Measurements from ENCODE around the gene IL20RB. TPM values are rescaled to one million over a fixed set of nuclear protein-coding genes. Genes with fewer than 3 reads are reported as not detected.
A peak's percentile ranks its signal among the peaks of the same experiment; 100 is the strongest.
"Not testable (repeated sequence)": the region's sequence is repeated elsewhere in the genome, so short reads cannot be mapped to it uniquely, and the experiment has no call there.

IL20RB gene
- total RNA-seq, 1 experiment from 2014 or later, result 7.2 TPM

- H3K27me3 ChIP-seq (ENCODE audit: insufficient read depth, low read depth), result no peaks in the 10 kb centered on the region
- H3K4me3 ChIP-seq, result peak overlapping the region; percentile 34; the same call in 1 of the 2 replicates
- 0 out of 2 replicates have a peak, but pooled peaks cover 4% of the 10 kb centered on the region for H3K36me3 ChIP-seq (ENCODE audit: low read depth)
- intact Hi-C loops (cut with micrococcal nuclease; ENCODE audit: unreplicated experiment), result loop anchor here (5.0 kb wide), 1 partner anchor 36 kb away; no protein-coding TSS in a partner anchor
- H3F3A ChIP-seq (ENCODE audit: insufficient read depth, low read depth), result peaks cover 48% of the 10 kb centered on the region
- POLR2A ChIA-PET (ENCODE audit: unreplicated experiment), result no interaction called here
- BruUV-seq (replicated peaks), result no TSS peak
- H3K79me2 ChIP-seq (ENCODE audit: low read depth), result no peaks in the 10 kb centered on the region
- peak overlapping the region; percentile 71 for H3K4me2 ChIP-seq
- H4K20me1 ChIP-seq (ENCODE audit: insufficient read depth), result no peaks in the 10 kb centered on the region
- DNase-seq, result peak; percentile 76 to 84
- no peak overlapping the region; the same call in 1 of the 2 replicates for H2AFZ ChIP-seq
- H3K4me1 ChIP-seq (replicated peaks; ENCODE audit: insufficient read depth), result peaks cover 52% of the 10 kb centered on the region
- no peaks in the 10 kb centered on the region for H3K9me3 ChIP-seq (ENCODE audit: insufficient read depth, low read depth)
- CTCF ChIA-PET, result interaction anchor here (0.6 kb wide), 2 partner anchors 422 to 1962 kb away, joined by 3 read pairs; no protein-coding TSS in a partner anchor
- peak overlapping the region; percentile 75 for H3K27ac ChIP-seq
- no peaks in the 10 kb centered on the region for H3K9me2 ChIP-seq (ENCODE audit: insufficient read depth)
- TF ChIP-seq CTCF (conservative IDR thresholded peaks at IDR 0.05), result no peak
- TF ChIP-seq EZH2 (IDR thresholded peaks at IDR 0.05; ENCODE audit: low read depth), result no peak
Measured at GRCh38 chr3:136960838-136961836, 3.4 kb downstream of the IL20RB start.

- H3K4me1 ChIP-seq (replicated peaks; ENCODE audit: insufficient read depth), result peaks cover 35% of the 10 kb centered on the region
- intact Hi-C loops (cut with micrococcal nuclease; ENCODE audit: unreplicated experiment), result loop anchor here (5.0 kb wide), 1 partner anchor 34 kb away; no protein-coding TSS in a partner anchor
Measured at GRCh38 chr3:136962927-136963326, 5.1 kb downstream of the IL20RB start.

GRCh38 chr3:136969539-136969938, 11.8 kb downstream of the IL20RB start:
- H3K36me3 ChIP-seq (ENCODE audit: low read depth); H2AFZ ChIP-seq; BruUV-seq (replicated peaks); H3K4me2 ChIP-seq; CTCF ChIA-PET; DNase-seq; H3F3A ChIP-seq (ENCODE audit: insufficient read depth, low read depth); H3K4me3 ChIP-seq; intact Hi-C loops (cut with micrococcal nuclease; ENCODE audit: unreplicated experiment); H3K9me2 ChIP-seq (ENCODE audit: insufficient read depth); H3K27ac ChIP-seq; H4K20me1 ChIP-seq (ENCODE audit: insufficient read depth); H3K27me3 ChIP-seq (ENCODE audit: insufficient read depth, low read depth); POLR2A ChIA-PET (ENCODE audit: unreplicated experiment); H3K4me1 ChIP-seq (replicated peaks; ENCODE audit: insufficient read depth); H3K9me3 ChIP-seq (ENCODE audit: insufficient read depth, low read depth); H3K79me2 ChIP-seq (ENCODE audit: low read depth): not testable (repeated sequence)

More at GRCh38 chr3:136962927-136963326, 5.1 kb downstream of the IL20RB start:
- Histone ChIP-seq H3K4me2 (no peak overlapping the region), H3K4me3 (no peak overlapping the region), H3K27ac (no peak overlapping the region), H4K20me1 (ENCODE audit: insufficient read depth) (no peaks in the 10 kb centered on the region), H3K79me2 (ENCODE audit: low read depth) (no peaks in the 10 kb centered on the region), H3K36me3 (ENCODE audit: low read depth) (0 out of 2 replicates have a peak, but pooled peaks cover 4% of the 10 kb centered on the region), H3K27me3 (ENCODE audit: insufficient read depth, low read depth) (no peaks in the 10 kb centered on the region), H3F3A (ENCODE audit: insufficient read depth, low read depth) (peaks cover 35% of the 10 kb centered on the region), H2AFZ (no peak overlapping the region), H3K9me2 (ENCODE audit: insufficient read depth) (no peaks in the 10 kb centered on the region), H3K9me3 (ENCODE audit: insufficient read depth, low read depth) (no peaks in the 10 kb centered on the region)
- no TSS peak for BruUV-seq (replicated peaks)
- no peak for TF ChIP-seq EZH2 (IDR thresholded peaks at IDR 0.05; ENCODE audit: low read depth)
- ChIA-PET CTCF (interaction anchor here (0.6 to 0.8 kb wide), 3 partner anchors 9 to 888 kb away, joined by 3 to 7 read pairs (median 5); no protein-coding TSS in a partner anchor), POLR2A (ENCODE audit: unreplicated experiment) (no interaction called here)
- DNase-seq, result peak in 1 of 2 experiments; percentile 56

GRCh38 chr3:136973352-136973751, 15.6 kb downstream of the IL20RB start:
- DNase-seq, result no peak
- Histone ChIP-seq H3K36me3 (ENCODE audit: low read depth) (no peaks in the 10 kb centered on the region), H3K27me3 (ENCODE audit: insufficient read depth, low read depth) (no peaks in the 10 kb centered on the region), H3K4me1 (replicated peaks; ENCODE audit: insufficient read depth) (no peaks in the 10 kb centered on the region), H3K4me2 (no peak overlapping the region), H3K4me3 (no peak overlapping the region), H4K20me1 (ENCODE audit: insufficient read depth) (no peaks in the 10 kb centered on the region), H2AFZ (no peak overlapping the region), H3F3A (ENCODE audit: insufficient read depth, low read depth) (no peaks in the 10 kb centered on the region), H3K9me3 (ENCODE audit: insufficient read depth, low read depth) (no peaks in the 10 kb centered on the region), H3K27ac (no peak overlapping the region), H3K79me2 (ENCODE audit: low read depth) (no peaks in the 10 kb centered on the region), H3K9me2 (ENCODE audit: insufficient read depth) (no peaks in the 10 kb centered on the region)
- ChIA-PET POLR2A (ENCODE audit: unreplicated experiment) (no interaction called here), CTCF (no interaction called here)
- TF ChIP-seq EZH2 (IDR thresholded peaks at IDR 0.05; ENCODE audit: low read depth), result no peak
- no peak for TF ChIP-seq CTCF (conservative IDR thresholded peaks at IDR 0.05)
- intact Hi-C loops (cut with micrococcal nuclease; ENCODE audit: unreplicated experiment), result no loop called here
- no TSS peak for BruUV-seq (replicated peaks)
